Activated CD4-positive, alpha-beta T cell treated with anti-CD3 and anti-CD28 coated beads, Interleukin-2, amount 10 ng/mL, durations not matched to agents 24 days and 14 days (primary cell): Measurements from ENCODE around the gene ETV3. TPM values are rescaled to one million over a fixed set of nuclear protein-coding genes. Genes with fewer than 3 reads are reported as not detected.

ENCODE experiments used
- DNase-seq: peaks from one replicate; pipeline ENCODE4 v3.0.0; 2022
- H3K27ac Mint-ChIP-seq: one replicate; pipeline ENCODE4 v1.8.0; 2022; ENCODE audit warnings: mild to moderate bottlenecking, mixed read lengths
- H3K27me3 Mint-ChIP-seq: one replicate; pipeline ENCODE4 v1.8.0; 2022; ENCODE audit warnings: mixed read lengths
- H3K36me3 Mint-ChIP-seq: one replicate; pipeline ENCODE4 v1.8.0; 2022; ENCODE audit warnings: low read depth, mild to moderate bottlenecking, mixed read lengths
- H3K4me1 Mint-ChIP-seq: one replicate; pipeline ENCODE4 v1.8.0; 2021; ENCODE audit warnings: mixed read lengths
- H3K4me3 Mint-ChIP-seq: one replicate; pipeline ENCODE4 v1.8.0; 2022; ENCODE audit warnings: mild to moderate bottlenecking, moderate library complexity, mixed read lengths
- H3K9me3 Mint-ChIP-seq: one replicate; pipeline ENCODE4 v1.8.0; 2021; ENCODE audit warnings: mixed read lengths
- intact Hi-C: fragments of 100-400 bp; cut with micrococcal nuclease; formaldehyde crosslinking; loops from one replicate; pipeline ENCODE4 v1.15.1; 2023
- total RNA-seq: library from RNA; stranded (reverse); gene quantifications from 2 replicates; pipeline ENCODE4 v1.2.3, GENCODE V29; 2022

The ETV3 gene
- total RNA-seq, 1 donor from 2014 or later, result 40.4 TPM

DNA sequence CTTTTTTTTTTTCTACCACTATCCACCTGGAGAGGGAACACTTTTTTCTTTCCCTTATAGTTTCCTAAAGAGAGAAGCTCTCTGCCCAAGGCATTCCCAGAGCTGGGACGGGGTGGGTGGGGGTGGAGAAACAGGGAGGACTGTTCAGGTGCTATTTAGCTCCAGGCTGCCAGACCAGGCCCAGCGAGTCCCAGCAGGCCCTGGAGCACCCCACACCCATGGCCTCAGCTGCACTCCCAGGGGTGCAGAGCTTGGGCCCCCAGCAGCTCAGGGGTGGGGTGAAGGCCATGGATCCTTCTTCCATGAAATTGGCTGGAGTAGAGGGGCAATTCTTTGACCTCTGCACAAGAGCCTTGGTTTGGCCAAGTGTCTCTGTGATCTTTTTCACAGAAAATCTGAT lies 42.6 kb downstream of the ETV3 start:
- H3K36me3 Mint-ChIP-seq, result no peaks in the 10 kb centered on the region
- intact Hi-C loops, result no loop called here
- no peaks in the 10 kb centered on the region for H3K9me3 Mint-ChIP-seq
- no peak for DNase-seq
- H3K4me3 Mint-ChIP-seq, result no peak overlapping the region
- H3K4me1 Mint-ChIP-seq, result peaks cover 2% of the 10 kb centered on the region
- H3K27me3 Mint-ChIP-seq, result peaks cover 3% of the 10 kb centered on the region
- H3K27ac Mint-ChIP-seq, result no peak overlapping the region

DNA sequence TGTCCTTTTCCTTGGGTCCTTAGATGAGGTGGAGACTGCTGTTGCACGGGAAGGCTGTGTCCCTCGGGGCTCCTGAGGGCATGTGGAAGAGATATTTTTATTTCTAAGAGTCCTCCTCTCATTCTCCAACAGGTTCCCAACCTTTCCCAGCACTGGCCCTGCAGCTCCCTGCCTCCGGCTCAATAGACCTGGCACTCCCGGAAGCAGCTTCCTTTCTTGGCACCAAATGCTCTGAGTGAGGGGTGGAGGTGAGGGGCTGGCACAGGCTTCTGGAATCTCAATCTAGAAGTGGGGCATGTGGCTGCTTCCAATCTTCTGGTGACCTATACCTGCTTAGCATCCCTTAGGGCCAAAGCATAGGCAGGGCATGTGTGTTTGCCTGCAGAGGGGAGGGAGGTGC lies 43.1 kb downstream of the ETV3 start:
- intact Hi-C loops, result no loop called here
- H3K27ac Mint-ChIP-seq, result no peak overlapping the region
- peaks cover 2% of the 10 kb centered on the region for H3K4me1 Mint-ChIP-seq
- no peak overlapping the region for H3K4me3 Mint-ChIP-seq
- no peaks in the 10 kb centered on the region for H3K9me3 Mint-ChIP-seq
- H3K27me3 Mint-ChIP-seq, result peaks cover 3% of the 10 kb centered on the region
- no peak for DNase-seq
- no peaks in the 10 kb centered on the region for H3K36me3 Mint-ChIP-seq

GRCh38 chr1:157092831-157093230 lies 45.4 kb downstream of the ETV3 start:
- H3K4me1 Mint-ChIP-seq, result peaks cover 2% of the 10 kb centered on the region
- no peak overlapping the region for H3K27ac Mint-ChIP-seq
- intact Hi-C loops, result no loop called here
- H3K27me3 Mint-ChIP-seq, result peaks cover 5% of the 10 kb centered on the region
- H3K4me3 Mint-ChIP-seq, result no peak overlapping the region
- H3K9me3 Mint-ChIP-seq, result no peaks in the 10 kb centered on the region
- H3K36me3 Mint-ChIP-seq, result no peaks in the 10 kb centered on the region
- no peak for DNase-seq

DNA sequence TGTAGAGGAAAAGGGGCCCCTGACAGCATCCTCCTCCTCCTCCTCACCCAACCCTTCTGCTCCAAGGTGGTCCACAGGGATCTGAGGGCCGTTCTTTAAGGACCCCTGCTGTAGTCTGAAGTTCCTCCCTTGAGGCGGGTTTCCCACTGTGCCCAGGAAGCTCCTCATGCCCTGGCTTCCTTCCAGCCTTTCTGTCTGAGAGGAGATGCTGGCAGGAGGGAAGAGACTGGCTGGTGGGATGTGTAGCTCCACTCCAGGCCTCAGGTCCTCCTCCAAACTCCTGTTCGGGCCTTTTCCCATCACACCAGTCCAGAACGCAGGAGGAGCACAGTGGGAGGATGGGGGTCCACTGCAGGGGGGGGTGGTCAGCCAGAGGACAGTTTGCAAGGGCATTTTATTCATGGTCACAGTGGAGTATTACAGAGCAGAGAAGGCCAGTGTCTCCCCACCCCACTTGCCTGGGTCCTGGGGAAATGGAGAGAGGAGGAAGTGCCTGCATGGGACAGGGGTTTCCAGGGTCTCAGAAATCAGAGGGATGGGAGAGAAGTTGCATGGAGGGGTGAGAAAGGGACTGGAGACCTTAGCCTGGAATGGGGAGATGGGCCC lies 46.4 kb downstream of the ETV3 start:
- peaks cover 5% of the 10 kb centered on the region for H3K27me3 Mint-ChIP-seq
- H3K4me3 Mint-ChIP-seq, result no peak overlapping the region
- no peaks in the 10 kb centered on the region for H3K9me3 Mint-ChIP-seq
- DNase-seq, result no peak
- H3K27ac Mint-ChIP-seq, result no peak overlapping the region
- H3K4me1 Mint-ChIP-seq, result peaks cover 2% of the 10 kb centered on the region
- intact Hi-C loops, result no loop called here
- no peaks in the 10 kb centered on the region for H3K36me3 Mint-ChIP-seq

DNA sequence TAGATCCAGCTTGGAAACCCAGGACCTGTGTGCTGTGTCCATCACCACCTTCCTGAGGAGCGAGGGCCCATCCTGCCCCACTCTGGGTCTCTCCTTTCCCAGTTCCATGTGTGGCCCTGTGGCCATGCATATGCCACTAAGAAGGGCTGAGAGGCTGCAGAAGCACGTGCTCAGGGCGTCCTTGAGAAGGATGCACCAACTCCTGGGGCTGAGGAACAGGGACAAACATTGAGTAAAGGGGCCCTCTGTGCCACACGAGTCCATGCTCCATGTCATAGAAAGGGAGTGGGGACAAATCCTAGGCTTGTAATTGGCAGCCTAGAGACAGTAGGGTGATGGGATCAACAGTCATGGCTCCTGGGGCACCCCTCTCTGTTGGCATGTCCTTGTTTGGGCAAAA lies 47.0 kb downstream of the ETV3 start:
- Mint-ChIP-seq H3K9me3 (no peaks in the 10 kb centered on the region), H3K36me3 (no peaks in the 10 kb centered on the region), H3K4me1 (peaks cover 2% of the 10 kb centered on the region), H3K27me3 (peaks cover 2% of the 10 kb centered on the region), H3K4me3 (no peak overlapping the region), H3K27ac (no peak overlapping the region)
- intact Hi-C loops, result no loop called here
- DNase-seq, result no peak

- H3K27me3 Mint-ChIP-seq, result peaks cover 2% of the 10 kb centered on the region
- H3K36me3 Mint-ChIP-seq, result no peaks in the 10 kb centered on the region
- no peak for DNase-seq
- H3K9me3 Mint-ChIP-seq, result no peaks in the 10 kb centered on the region
- intact Hi-C loops, result loop anchor here (1.0 kb wide), 1 partner anchor 66 kb away; no protein-coding TSS in a partner anchor
- no peak overlapping the region for H3K27ac Mint-ChIP-seq
- no peak overlapping the region for H3K4me3 Mint-ChIP-seq
- peaks cover 2% of the 10 kb centered on the region for H3K4me1 Mint-ChIP-seq
These were observed 47.4 kb downstream of the ETV3 start for GRCh38 chr1:157090771-157091170.

DNA sequence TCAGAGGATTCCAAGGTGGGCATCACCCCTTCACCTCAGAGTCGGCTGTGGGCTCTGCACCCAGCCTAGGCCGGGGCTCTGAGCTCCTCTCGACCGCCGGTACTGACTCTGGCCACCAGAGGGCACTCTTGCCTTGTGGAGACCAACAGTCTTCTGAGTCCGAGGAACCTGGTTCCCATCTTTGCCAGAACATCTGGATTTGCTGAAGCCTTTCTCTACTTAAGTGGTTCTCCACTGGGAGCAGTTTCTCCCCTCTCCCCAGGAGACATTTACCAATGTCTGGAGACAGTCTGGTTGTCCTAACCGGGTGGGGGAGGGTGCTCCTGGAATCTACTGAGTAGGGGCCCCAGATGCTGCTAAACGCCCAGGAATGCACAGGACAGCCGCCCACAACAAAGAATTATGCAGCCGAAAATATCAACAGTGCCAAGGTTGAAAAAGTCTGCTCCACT lies 48.0 kb downstream of the ETV3 start:
- DNase-seq, result peak; percentile 96
- intact Hi-C loops, result loop anchor here (1.0 kb wide), 1 partner anchor 66 kb away; no protein-coding TSS in a partner anchor
- Mint-ChIP-seq H3K4me1 (peaks cover 2% of the 10 kb centered on the region), H3K27me3 (peaks cover 2% of the 10 kb centered on the region), H3K4me3 (no peak overlapping the region), H3K9me3 (no peaks in the 10 kb centered on the region), H3K36me3 (no peaks in the 10 kb centered on the region), H3K27ac (no peak overlapping the region)

- Mint-ChIP-seq H3K9me3 (no peaks in the 10 kb centered on the region), H3K4me3 (no peak overlapping the region), H3K27me3 (peaks cover 2% of the 10 kb centered on the region), H3K27ac (no peak overlapping the region), H3K4me1 (peaks cover 2% of the 10 kb centered on the region), H3K36me3 (no peaks in the 10 kb centered on the region)
- intact Hi-C loops, result loop anchor here (1.0 kb wide), 1 partner anchor 67 kb away; no protein-coding TSS in a partner anchor
- DNase-seq, result no peak
These were observed 48.4 kb downstream of the ETV3 start for GRCh38 chr1:157089789-157090188.

GRCh38 chr1:157088607-157089006 lies 49.6 kb downstream of the ETV3 start:
- Mint-ChIP-seq H3K27me3 (peaks cover 6% of the 10 kb centered on the region), H3K9me3 (no peaks in the 10 kb centered on the region), H3K36me3 (no peaks in the 10 kb centered on the region), H3K4me1 (peaks cover 2% of the 10 kb centered on the region), H3K4me3 (no peak overlapping the region), H3K27ac (no peak overlapping the region)
- DNase-seq, result no peak
- intact Hi-C loops, result no loop called here

DNA sequence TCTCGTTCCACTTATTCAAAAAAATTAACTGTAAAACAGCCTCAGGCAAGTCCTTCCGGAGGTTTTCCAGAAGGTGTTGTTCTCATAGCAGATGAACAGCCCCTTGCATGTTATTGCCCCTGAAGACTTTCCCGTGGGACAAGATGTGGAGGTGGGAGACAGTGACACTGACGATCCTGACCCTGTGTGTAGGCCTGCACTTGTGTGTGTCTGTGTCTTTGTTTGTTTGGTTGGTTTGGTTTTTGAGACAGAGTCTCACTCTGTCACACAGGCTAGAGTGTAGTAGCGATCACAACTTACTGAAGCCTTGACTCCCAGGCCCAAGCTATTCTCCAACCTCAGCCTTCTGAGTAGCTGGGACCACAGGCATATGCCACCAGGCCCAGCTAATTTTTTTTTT lies 51.2 kb downstream of the ETV3 start:
- Mint-ChIP-seq H3K36me3 (no peaks in the 10 kb centered on the region), H3K9me3 (no peaks in the 10 kb centered on the region), H3K4me1 (peaks cover 2% of the 10 kb centered on the region), H3K27ac (no peak overlapping the region), H3K27me3 (peaks cover 14% of the 10 kb centered on the region), H3K4me3 (no peak overlapping the region)
- no peak for DNase-seq
- intact Hi-C loops, result no loop called here

GRCh38 chr1:157086299-157086698 lies 51.9 kb downstream of the ETV3 start:
- DNase-seq, result no peak
- intact Hi-C loops, result no loop called here
- H3K4me3 Mint-ChIP-seq, result no peak overlapping the region
- no peaks in the 10 kb centered on the region for H3K36me3 Mint-ChIP-seq
- H3K27ac Mint-ChIP-seq, result no peak overlapping the region
- H3K27me3 Mint-ChIP-seq, result peaks cover 17% of the 10 kb centered on the region
- H3K4me1 Mint-ChIP-seq, result peaks cover 2% of the 10 kb centered on the region
- no peaks in the 10 kb centered on the region for H3K9me3 Mint-ChIP-seq

GRCh38 chr1:157085421-157085820 lies 52.8 kb downstream of the ETV3 start:
- H3K27me3 Mint-ChIP-seq, result peaks cover 17% of the 10 kb centered on the region

DNA sequence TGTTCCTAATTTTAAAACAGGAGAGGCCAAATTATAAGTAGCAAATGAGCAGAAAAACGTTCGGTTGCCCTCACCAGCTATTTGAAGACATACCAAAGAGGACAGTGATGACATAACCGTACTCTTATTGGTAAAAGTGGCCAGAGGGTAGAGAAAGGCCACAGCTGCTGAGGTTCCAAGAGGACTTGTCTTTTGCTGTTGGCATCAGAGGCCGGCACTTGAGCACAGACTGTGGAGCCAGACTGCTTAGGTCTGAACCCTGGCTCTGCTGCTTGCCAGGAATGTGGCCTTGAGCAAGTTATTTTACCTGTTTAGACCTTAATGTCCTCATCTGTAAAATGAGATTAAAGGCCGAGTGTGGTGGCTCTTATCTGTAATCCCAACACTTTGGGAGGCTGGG lies 53.5 kb downstream of the ETV3 start:
- Mint-ChIP-seq H3K27ac (no peak overlapping the region), H3K4me3 (no peak overlapping the region), H3K36me3 (no peaks in the 10 kb centered on the region), H3K27me3 (peaks cover 14% of the 10 kb centered on the region), H3K9me3 (no peaks in the 10 kb centered on the region), H3K4me1 (no peaks in the 10 kb centered on the region)
- no peak for DNase-seq
- intact Hi-C loops, result no loop called here

More at GRCh38 chr1:157085421-157085820, 52.8 kb downstream of the ETV3 start:
- no peaks in the 10 kb centered on the region for H3K36me3 Mint-ChIP-seq
- H3K4me3 Mint-ChIP-seq, result no peak overlapping the region
- H3K9me3 Mint-ChIP-seq, result no peaks in the 10 kb centered on the region
- DNase-seq, result no peak
- intact Hi-C loops, result no loop called here
- peaks cover 2% of the 10 kb centered on the region for H3K4me1 Mint-ChIP-seq
- no peak overlapping the region for H3K27ac Mint-ChIP-seq

DNA sequence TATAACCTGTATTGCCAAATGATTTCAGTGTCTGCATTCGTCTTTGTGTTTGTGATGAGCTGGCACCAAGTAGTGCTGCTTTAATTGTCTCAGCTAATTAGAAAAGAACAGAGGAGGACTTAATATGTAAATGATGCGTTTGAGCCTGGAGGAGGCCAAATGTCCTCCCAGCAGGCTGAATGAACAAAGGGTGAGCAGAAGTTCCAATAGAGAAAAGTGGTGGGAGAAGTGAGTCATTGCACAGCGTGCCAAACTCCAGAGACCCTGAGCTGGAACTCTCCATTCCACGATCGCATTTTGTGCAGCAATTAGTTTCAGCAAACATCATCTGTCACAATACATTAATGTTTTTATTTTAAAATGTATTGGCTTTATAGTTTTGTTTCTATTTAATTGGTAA lies 56.5 kb downstream of the ETV3 start:
- DNase-seq, result no peak
- no peaks in the 10 kb centered on the region for H3K4me1 Mint-ChIP-seq
- intact Hi-C loops, result no loop called here
- H3K36me3 Mint-ChIP-seq, result no peaks in the 10 kb centered on the region
- H3K9me3 Mint-ChIP-seq, result no peaks in the 10 kb centered on the region
- peaks cover 28% of the 10 kb centered on the region for H3K27me3 Mint-ChIP-seq
- H3K27ac Mint-ChIP-seq, result no peak overlapping the region
- H3K4me3 Mint-ChIP-seq, result no peak overlapping the region

DNA sequence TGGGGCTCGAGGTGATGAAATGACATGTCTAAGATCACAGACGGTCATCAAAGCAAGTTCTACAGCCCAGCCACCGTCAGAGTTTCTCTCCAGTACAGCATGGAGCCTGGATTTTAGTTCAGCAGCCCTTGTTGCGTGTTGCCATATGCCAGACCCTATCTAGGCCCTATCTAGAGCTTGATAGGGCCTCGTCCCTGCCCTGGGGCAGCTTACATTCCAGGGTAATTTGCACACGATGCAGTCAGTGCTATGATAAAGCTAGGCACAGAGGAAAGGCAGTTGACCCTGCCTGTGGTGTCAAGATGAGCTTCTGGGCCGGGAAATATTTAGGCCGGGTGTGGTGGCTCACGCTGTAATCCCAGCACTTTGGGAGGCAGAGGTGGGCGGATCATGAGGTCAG lies 57.5 kb downstream of the ETV3 start:
- H3K27ac Mint-ChIP-seq, result no peak overlapping the region
- DNase-seq, result no peak
- H3K9me3 Mint-ChIP-seq, result no peaks in the 10 kb centered on the region
- peaks cover 30% of the 10 kb centered on the region for H3K27me3 Mint-ChIP-seq
- H3K36me3 Mint-ChIP-seq, result no peaks in the 10 kb centered on the region
- H3K4me3 Mint-ChIP-seq, result no peak overlapping the region
- H3K4me1 Mint-ChIP-seq, result no peaks in the 10 kb centered on the region
- intact Hi-C loops, result no loop called here
